Naive thymus-derived CD4-positive, alpha-beta T cell (primary cell): ENCODE data around the gene NRM. TPM values are rescaled to one million over a fixed set of nuclear protein-coding genes. Genes with fewer than 3 reads are reported as not detected.
"Not testable (repeated sequence)": the region's sequence is repeated elsewhere in the genome, so short reads cannot be mapped to it uniquely, and the experiment has no call there.

Experiments
- ATAC-seq: fragments of 150-1000 bp; cut with Tn5 transposase; 2 replicates; pipeline ENCODE4 v1.10.0; 2021; ENCODE audit warnings: mild to moderate bottlenecking, moderate library complexity
- CTCF ChIA-PET: fragments of 350-600 bp; sonication (Branson Sonifier 250); formaldehyde crosslinking; loops from one replicate; lab custom pipeline; 2021; ENCODE audit warnings: antibody characterized with exemption; lab: Charles Lee
- POLR2A ChIA-PET: fragments of 350-600 bp; sonication (Branson Sonifier 250); formaldehyde crosslinking; loops from one replicate; lab custom pipeline; 2021; ENCODE audit warnings: antibody characterized with exemption, inconsistent platforms; lab: Charles Lee
- DNase-seq, 9 donors: peaks; one replicate each; pipeline versions ENCODE4 v3.0.0 to v3.0.0-alpha.2; 2020 to 2022; ENCODE audit warnings: mixed read lengths in 1 of 9
- H3K27ac ChIP-seq: one replicate; pipeline ENCODE4 v1.7.0; 2013; ENCODE audit warnings: mild to moderate bottlenecking, low read depth, low read length, moderate library complexity
- H3K27me3 ChIP-seq, 2 donors: one replicate each; pipeline ENCODE4 v1.7.0; 2013; ENCODE audit warnings: low read length in 2 of 2, mild to moderate bottlenecking in 2 of 2, moderate library complexity in 2 of 2; ENCODE audit not compliant: control insufficient read depth in 2 of 2, insufficient read depth in 2 of 2
- H3K36me3 ChIP-seq, 3 experiments: 1 replicate in 2 of 3; 2 replicates in 1 of 3; pipeline ENCODE4 v1.7.0; 2013; ENCODE audit warnings: low read length in 3 of 3, mild to moderate bottlenecking in 3 of 3, moderate library complexity in 1 of 3; ENCODE audit not compliant: insufficient read depth in 3 of 3, control insufficient read depth in 2 of 3
- H3K4me1 ChIP-seq, 2 donors: one replicate each; pipeline ENCODE4 v1.7.0; 2013; ENCODE audit warnings: low read length in 2 of 2, mild to moderate bottlenecking in 2 of 2, moderate library complexity in 1 of 2; ENCODE audit not compliant: control insufficient read depth in 2 of 2, insufficient read depth in 2 of 2
- H3K4me3 ChIP-seq: 2 replicates; pipeline ENCODE4 v1.7.0; 2013; ENCODE audit warnings: mild to moderate bottlenecking, low read length
- H3K9me3 ChIP-seq, 3 experiments: 1 replicate in 2 of 3; 2 replicates in 1 of 3; pipeline ENCODE4 v1.7.0; 2013; ENCODE audit warnings: low read length in 3 of 3; ENCODE audit not compliant: control insufficient read depth in 2 of 3
- H3K27ac Mint-ChIP-seq, 9 donors: one replicate each; pipeline ENCODE4 v1.8.0; 2020 to 2022; ENCODE audit warnings: mixed read lengths in 9 of 9, mild to moderate bottlenecking in 8 of 9, moderate library complexity in 5 of 9, inconsistent platforms in 2 of 9
- H3K27me3 Mint-ChIP-seq, 5 donors: one replicate each; pipeline ENCODE4 v1.8.0; 2021 to 2022; ENCODE audit warnings: mixed read lengths in 5 of 5, mild to moderate bottlenecking in 1 of 5
- H3K36me3 Mint-ChIP-seq, 5 donors: one replicate each; pipeline ENCODE4 v1.8.0; 2020 to 2022; ENCODE audit warnings: mixed read lengths in 5 of 5, mild to moderate bottlenecking in 3 of 5, inconsistent platforms in 1 of 5
- H3K4me1 Mint-ChIP-seq, 7 donors: one replicate each; pipeline ENCODE4 v1.8.0; 2020 to 2022; ENCODE audit warnings: mixed read lengths in 7 of 7, mild to moderate bottlenecking in 3 of 7, inconsistent platforms in 1 of 7
- H3K4me3 Mint-ChIP-seq, 10 donors: one replicate each; pipeline ENCODE4 v1.8.0; 2020 to 2022; ENCODE audit warnings: mild to moderate bottlenecking in 10 of 10, mixed read lengths in 10 of 10, moderate library complexity in 6 of 10, inconsistent platforms in 2 of 10
- H3K9me3 Mint-ChIP-seq, 11 donors: one replicate each; pipeline ENCODE4 v1.8.0; 2020 to 2022; ENCODE audit warnings: mixed read lengths in 11 of 11, mild to moderate bottlenecking in 4 of 11, inconsistent platforms in 1 of 11, moderate library complexity in 1 of 11
- intact Hi-C, 2 donors: fragments of 100-400 bp; cut with micrococcal nuclease; formaldehyde crosslinking; loops; one replicate each; pipeline ENCODE4 v1.15.1; 2023
- polyA plus RNA-seq, 2 donors: library from polyadenylated mRNA; unstranded; fragments of 300-500 nt; fragmentation: Illumina TruSeq; gene quantifications; one replicate each; pipeline ENCODE4 v1.2.3, GENCODE V29; 2021
- total RNA-seq, 6 experiments: library from RNA in 5 of 6; stranded (reverse) in 5 of 6; gene quantifications; 1 replicate in 5 of 6; 2 replicates in 1 of 6; pipeline ENCODE4 v1.2.3 and lab custom pipeline; 2021 to 2026

Gene NRM
- total and polyA plus RNA-seq, 7 experiments from 2014 or later: 2.3 to 29.4 (median 6.3) TPM

GRCh38 chr6:30676660-30677285, 14.0 kb downstream of the NRM start:
- POLR2A ChIA-PET: interaction anchor here (0.9 to 15.7 kb wide), 2 partner anchors 11 to 42 kb away, joined by 3 to 499 read pairs; partner anchors contain the start of genes MDC1 and TUBB
- Histone ChIP-seq H3K9me3 (no peaks in the 10 kb centered on the region), H3K4me3 (no peak overlapping the region), H3K36me3 (peaks cover 10 to 37% (median 28%) of the 10 kb centered on the region in 3 experiments), H3K27ac (peak overlapping the region; percentile 33), H3K4me1 (peaks cover 9 to 29% of the 10 kb centered on the region in 2 donors), H3K27me3 (no peaks in the 10 kb centered on the region)
- peak overlapping the region in 8 of 9 donors; percentile 10 to 91 (median 64) for H3K27ac Mint-ChIP-seq
- ATAC-seq (no peak), DNase-seq (no peak)
- H3K27me3 Mint-ChIP-seq: no peaks in the 10 kb centered on the region
- CTCF ChIA-PET: interaction anchor here (1.5 to 2.9 kb wide), 4 partner anchors 46 to 132 kb away, joined by 7 to 48 read pairs (median 14); no protein-coding TSS in a partner anchor
- peak overlapping the region in 4 of 10 donors; percentile 15 to 77 (median 28) for H3K4me3 Mint-ChIP-seq
- H3K9me3 Mint-ChIP-seq: peaks cover 0 to 5% (median 0%) of the 10 kb centered on the region in 11 donors
- peaks cover 24 to 55% (median 48%) of the 10 kb centered on the region in 7 donors for H3K4me1 Mint-ChIP-seq
- intact Hi-C loops: loop anchor here in 1 of 2 donors (5.0 to 10.0 kb wide), 2 partner anchors 222 to 411 kb away; no protein-coding TSS in a partner anchor
- H3K36me3 Mint-ChIP-seq: peaks cover 8 to 42% (median 22%) of the 10 kb centered on the region in 5 donors

GRCh38 chr6:30672445-30673253, 18.1 kb downstream of the NRM start, which contains the start of gene DHX16:
Gene DHX16 (minus strand): TSS chr6:30673006. CDS start chr6:30672841, 165 bp downstream.
- Mint-ChIP-seq H3K9me3 (peaks cover 0 to 5% (median 0%) of the 10 kb centered on the region in 11 donors), H3K4me3 (peak within 1 kb of the TSS; percentile 87 to 94 (median 91)), H3K27ac (peak within 1 kb of the TSS; percentile 70 to 93 (median 91)), H3K36me3 (peaks cover 4 to 28% (median 23%) of the 10 kb centered on the region in 5 donors), H3K27me3 (no peaks in the 10 kb centered on the region), H3K4me1 (peaks cover 28 to 46% (median 43%) of the 10 kb centered on the region in 7 donors)
- CTCF ChIA-PET: interaction anchor here (0.5 to 2.0 kb wide), 19 partner anchors 18 to 410 kb away, joined by 3 to 18 read pairs (median 4); partner anchors contain the start of genes MDC1 and NRM
- DNase-seq (peak; percentile 65 to 85 (median 83)), ATAC-seq (peak; percentile 93)
- POLR2A ChIA-PET: interaction anchor here (0.5 to 15.7 kb wide), 12 partner anchors 8 to 156 kb away, joined by 3 to 499 read pairs (median 4); partner anchors contain the start of genes ABCF1, MDC1, MRPS18B and TUBB
- Histone ChIP-seq H3K9me3 (no peaks in the 10 kb centered on the region), H3K4me3 (peak within 1 kb of the TSS; percentile 74), H3K27ac (peak within 1 kb of the TSS; percentile 77), H3K36me3 (peaks cover 7 to 46% (median 28%) of the 10 kb centered on the region in 3 experiments), H3K4me1 (peaks cover 8 to 15% of the 10 kb centered on the region in 2 donors), H3K27me3 (no peaks in the 10 kb centered on the region)
- intact Hi-C loops: loop anchor here (1.0 to 10.0 kb wide), 9 partner anchors 10 to 218 kb away; partner anchors contain the start of genes ATAT1 (in 2 of the 2), C6orf136 (in 2 of the 2), MRPS18B (in 2 of the 2) and PPP1R10 (in 2 of the 2)

- Mint-ChIP-seq H3K9me3 (peaks cover 0 to 5% (median 0%) of the 10 kb centered on the region in 11 donors), H3K4me1 (peaks cover 23 to 49% (median 37%) of the 10 kb centered on the region in 7 donors), H3K27ac (peak overlapping the region in 7 of 9 donors; percentile 20 to 74 (median 65)), H3K27me3 (no peaks in the 10 kb centered on the region), H3K36me3 (peaks cover under 1 to 26% (median 18%) of the 10 kb centered on the region in 5 donors), H3K4me3 (peak overlapping the region; percentile 77 to 94 (median 89))
- ChIA-PET CTCF (interaction anchor here (2.0 kb wide), 1 partner anchor 51 kb away, joined by 18 read pairs; no protein-coding TSS in a partner anchor), POLR2A (interaction anchor here (0.6 to 15.7 kb wide), 5 partner anchors 11 to 907 kb away, joined by 3 to 499 read pairs (median 12); partner anchors contain the start of genes MDC1, MRPS18B and TUBB)
- intact Hi-C loops: loop anchor here in 1 of 2 donors (10.0 kb wide), 1 partner anchor 216 kb away; no protein-coding TSS in a partner anchor
- DNase-seq: no peak
- Histone ChIP-seq H3K9me3 (no peaks in the 10 kb centered on the region), H3K36me3 (peaks cover under 1 to 45% (median 13%) of the 10 kb centered on the region in 3 experiments), H3K4me1 (peaks cover 8 to 15% of the 10 kb centered on the region in 2 donors), H3K4me3 (no peak overlapping the region), H3K27me3 (no peaks in the 10 kb centered on the region), H3K27ac (peak overlapping the region; percentile 77)
- no peak for ATAC-seq
Measured at GRCh38 chr6:30670760-30671527, 19.8 kb downstream of the NRM start.

GRCh38 chr6:30666300-30666699, 24.5 kb downstream of the NRM start:
- peaks cover 21 to 78% (median 26%) of the 10 kb centered on the region in 3 experiments for H3K36me3 ChIP-seq
- H3K4me3 ChIP-seq, H3K4me3 Mint-ChIP-seq, H3K27me3 ChIP-seq, H3K9me3 ChIP-seq, H3K27me3 Mint-ChIP-seq, H3K27ac ChIP-seq, ATAC-seq, H3K4me1 ChIP-seq, H3K9me3 Mint-ChIP-seq, intact Hi-C loops: not testable (repeated sequence)
- ChIA-PET CTCF (interaction anchor here (1.1 to 1.9 kb wide), 3 partner anchors 13 to 183 kb away, joined by 3 to 4 read pairs (median 4); no protein-coding TSS in a partner anchor), POLR2A (interaction anchor here (0.7 to 2.1 kb wide), 2 partner anchors 16 to 65 kb away, joined by 4 read pairs; no protein-coding TSS in a partner anchor)
- Mint-ChIP-seq H3K4me1 (peaks cover 11 to 34% (median 25%) of the 10 kb centered on the region in 7 donors), H3K27ac (peak overlapping the region in 2 of 9 donors; percentile 4 to 14), H3K36me3 (peaks cover 16 to 53% (median 36%) of the 10 kb centered on the region in 5 donors)
- peak in 1 of 9 donors; percentile 47 for DNase-seq

- peaks cover 1 to 24% (median 14%) of the 10 kb centered on the region in 7 donors for H3K4me1 Mint-ChIP-seq
- ATAC-seq (no peak), DNase-seq (no peak)
- H3K4me3 Mint-ChIP-seq: no peak overlapping the region
- no peak overlapping the region for H3K27ac Mint-ChIP-seq
- peaks cover 16 to 51% (median 30%) of the 10 kb centered on the region in 5 donors for H3K36me3 Mint-ChIP-seq
- no peak overlapping the region for H3K27ac ChIP-seq
- ChIA-PET CTCF (interaction anchor here (0.5 to 1.9 kb wide), 5 partner anchors 10 to 185 kb away, joined by 3 to 4 read pairs (median 3); no protein-coding TSS in a partner anchor), POLR2A (interaction anchor here (0.8 to 2.1 kb wide), 3 partner anchors 8 to 106 kb away, joined by 4 to 6 read pairs (median 4); partner anchors contain the start of gene DHX16)
- no peaks in the 10 kb centered on the region for H3K9me3 Mint-ChIP-seq
- no peaks in the 10 kb centered on the region for H3K27me3 ChIP-seq
- no peaks in the 10 kb centered on the region for H3K9me3 ChIP-seq
- intact Hi-C loops: no loop called here
- H3K4me3 ChIP-seq: no peak overlapping the region
- H3K27me3 Mint-ChIP-seq: no peaks in the 10 kb centered on the region
- peaks cover 16 to 81% (median 28%) of the 10 kb centered on the region in 3 experiments for H3K36me3 ChIP-seq
- H3K4me1 ChIP-seq: no peaks in the 10 kb centered on the region
Measured at GRCh38 chr6:30664994-30665767, 25.6 kb downstream of the NRM start.
